Right lobe of liver (tissue), 6 donors: Measurements from ENCODE around the gene IQCF6. TPM values are rescaled to one million over a fixed set of nuclear protein-coding genes. Genes with fewer than 3 reads are reported as not detected.

Experiments used
- ATAC-seq, 4 donors: fragments of 200-7000 bp; cut with Tn5 transposase; one replicate each; pipeline ENCODE4 v1.9.1; 2020; ENCODE audit warnings: mild to moderate bottlenecking in 4 of 4, moderate library complexity in 4 of 4
- DNase-seq, 3 donors: peaks; one replicate each; pipeline ENCODE4 v3.0.0-alpha.2; 2020
- H3K27ac ChIP-seq, 3 donors: fragments of 200-600 bp; one replicate each; pipeline ENCODE4 v1.8.0; 2022
- H3K27me3 ChIP-seq, 2 donors: fragments of 200-600 bp; one replicate each; pipeline ENCODE4 v1.8.0; 2022
- H3K36me3 ChIP-seq, 4 donors: fragments of 200-600 bp; sonication (generic) in 1 of 4; one replicate each; pipeline versions ENCODE4 v1.5.1 to v1.8.0; 2017 to 2022; ENCODE audit warnings: control low read depth in 1 of 4
- H3K4me1 ChIP-seq, 4 donors: fragments of 200-600 bp; sonication (generic) in 1 of 4; one replicate each; pipeline versions ENCODE4 v1.5.1 to v1.8.0; 2017 to 2022; ENCODE audit warnings: control low read depth in 1 of 4
- H3K4me3 ChIP-seq, 3 donors: fragments of 200-600 bp; one replicate each; pipeline ENCODE4 v1.8.0; 2022
- H3K9me3 ChIP-seq, 4 donors: fragments of 200-600 bp; sonication (generic) in 1 of 4; one replicate each; pipeline versions ENCODE4 v1.5.1 to v1.8.0; 2017 to 2022; ENCODE audit warnings: control low read depth in 1 of 4
- POLR2A ChIP-seq: fragments of 450-650 bp; IDR thresholded peaks from one replicate; pipeline ENCODE4 v1.6.1; 2017; ENCODE audit warnings: antibody characterized with exemption, mild to moderate bottlenecking
- WGBS: methylation state at CpG from one replicate; pipeline ENCODE4 v1.1.6; 2018; ENCODE audit warnings: low coverage, low lambda C conversion rate; ENCODE audit not compliant: insufficient coverage; ENCODE audit errors: missing lambda C conversion rate; 5-methylcytosine and 5-hydroxymethylcytosine counted together
- intact Hi-C, 2 donors: fragments of 100-400 bp; cut with DNase I; formaldehyde crosslinking; loops; one replicate each; pipeline versions ENCODE4 v1.11.2 to v1.14.1; 2022
- total RNA-seq, 6 experiments: library from RNA; depleted of rRNA in 2 of 6; stranded (reverse); fragments of >200 nt in 2 of 6; fragmentation: NEBNext Ultra II Directional in 3 of 6; extraction: Animal tissue kit (Norgen Biotek cat#: 25700) in 3 of 6; gene quantifications; one replicate each; pipeline versions ENCODE4 v1.1.0 to v1.2.4, GENCODE V29; 2016 to 2023
- TF ChIP-seq, protein P1 (sequence below), 4 donors: fragments of 200-600 bp in 3 of 4; fragments of 450-650 bp in 1 of 4; IDR thresholded peaks; one replicate each; pipeline versions ENCODE4 v1.5.1 to v1.8.0; 2016 to 2022; ENCODE audit warnings: antibody characterized with exemption in 4 of 4, mild to moderate bottlenecking in 2 of 4
- donor health status: DM: no; HTN: yes; CAD: no.
- donor health status: DM: no; HTN: no; CAD: no.
- donor health status: DM: no; HTN: no; CAD: no.
- donor health status: DM: no; HTN: yes; CAD: no.
- donor health status: DM: no; HTN: yes; CAD: no.

Gene IQCF6
- total RNA-seq, 6 experiments from 2014 or later = not detected

DNA sequence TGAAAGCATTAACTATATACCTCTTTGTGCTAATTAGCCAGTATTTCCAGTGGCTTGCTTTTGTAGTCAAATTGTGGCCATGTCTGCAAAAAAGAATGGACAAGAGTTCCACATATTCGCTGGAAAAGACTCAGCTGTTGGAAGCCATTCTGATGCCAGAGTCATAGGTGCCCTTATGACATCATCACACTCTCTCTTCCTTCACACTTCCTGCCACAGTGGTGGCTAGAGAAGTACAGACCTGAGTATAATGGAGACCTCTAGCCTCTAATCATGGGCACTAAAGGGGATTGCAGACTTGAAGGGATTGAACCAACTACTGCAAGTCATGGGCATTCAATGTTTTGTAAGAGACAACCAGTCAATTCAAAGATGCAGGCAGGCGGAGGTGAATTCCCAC lies 38.3 kb upstream of the IQCF6 start:
- no peak for DNase-seq
- no peak overlapping the region for H3K4me3 ChIP-seq
- no peaks in the 10 kb centered on the region for H3K36me3 ChIP-seq
- no peak for TF ChIP-seq POLR2A
- TF ChIP-seq, protein P1, sequence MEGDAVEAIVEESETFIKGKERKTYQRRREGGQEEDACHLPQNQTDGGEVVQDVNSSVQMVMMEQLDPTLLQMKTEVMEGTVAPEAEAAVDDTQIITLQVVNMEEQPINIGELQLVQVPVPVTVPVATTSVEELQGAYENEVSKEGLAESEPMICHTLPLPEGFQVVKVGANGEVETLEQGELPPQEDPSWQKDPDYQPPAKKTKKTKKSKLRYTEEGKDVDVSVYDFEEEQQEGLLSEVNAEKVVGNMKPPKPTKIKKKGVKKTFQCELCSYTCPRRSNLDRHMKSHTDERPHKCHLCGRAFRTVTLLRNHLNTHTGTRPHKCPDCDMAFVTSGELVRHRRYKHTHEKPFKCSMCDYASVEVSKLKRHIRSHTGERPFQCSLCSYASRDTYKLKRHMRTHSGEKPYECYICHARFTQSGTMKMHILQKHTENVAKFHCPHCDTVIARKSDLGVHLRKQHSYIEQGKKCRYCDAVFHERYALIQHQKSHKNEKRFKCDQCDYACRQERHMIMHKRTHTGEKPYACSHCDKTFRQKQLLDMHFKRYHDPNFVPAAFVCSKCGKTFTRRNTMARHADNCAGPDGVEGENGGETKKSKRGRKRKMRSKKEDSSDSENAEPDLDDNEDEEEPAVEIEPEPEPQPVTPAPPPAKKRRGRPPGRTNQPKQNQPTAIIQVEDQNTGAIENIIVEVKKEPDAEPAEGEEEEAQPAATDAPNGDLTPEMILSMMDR (IDR thresholded peaks at IDR 0.05) = no peak
- no peaks in the 10 kb centered on the region for H3K9me3 ChIP-seq
- no peak overlapping the region for H3K27ac ChIP-seq
- no peak for ATAC-seq
- no peaks in the 10 kb centered on the region for H3K4me1 ChIP-seq
- 51% methylated on average over 2 of the region's 2 CpGs for WGBS
- intact Hi-C loops = no loop called here
- H3K27me3 ChIP-seq = no peaks in the 10 kb centered on the region

DNA sequence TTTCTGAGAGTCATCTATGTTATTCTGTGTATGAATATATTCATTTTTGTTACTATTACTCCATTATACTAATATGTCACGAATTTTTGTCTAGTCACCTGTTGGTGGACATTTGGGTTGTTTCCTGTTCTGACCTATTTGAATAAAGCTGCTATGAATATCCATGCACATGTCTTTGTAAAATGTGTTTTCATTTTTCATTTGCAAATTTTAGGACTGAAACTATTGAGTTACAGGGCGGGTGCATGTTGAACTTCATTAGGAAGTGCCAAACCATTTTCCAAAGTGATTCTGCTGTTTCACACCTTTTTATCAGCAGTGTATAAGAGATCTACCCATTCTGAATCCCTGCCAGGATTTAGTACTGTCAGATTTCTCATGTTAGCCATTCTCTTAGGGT lies 37.7 kb upstream of the IQCF6 start:
- intact Hi-C loops = no loop called here
- ATAC-seq (no peak), DNase-seq (no peak)
- 59% methylated on average over 2 of the region's 2 CpGs for WGBS
- no peaks in the 10 kb centered on the region for H3K36me3 ChIP-seq
- TF ChIP-seq POLR2A = no peak
- TF ChIP-seq, protein P1 (IDR thresholded peaks at IDR 0.05) = no peak
- H3K4me3 ChIP-seq = no peak overlapping the region
- no peaks in the 10 kb centered on the region for H3K27me3 ChIP-seq
- no peaks in the 10 kb centered on the region for H3K9me3 ChIP-seq
- no peak overlapping the region for H3K27ac ChIP-seq
- no peaks in the 10 kb centered on the region for H3K4me1 ChIP-seq

DNA sequence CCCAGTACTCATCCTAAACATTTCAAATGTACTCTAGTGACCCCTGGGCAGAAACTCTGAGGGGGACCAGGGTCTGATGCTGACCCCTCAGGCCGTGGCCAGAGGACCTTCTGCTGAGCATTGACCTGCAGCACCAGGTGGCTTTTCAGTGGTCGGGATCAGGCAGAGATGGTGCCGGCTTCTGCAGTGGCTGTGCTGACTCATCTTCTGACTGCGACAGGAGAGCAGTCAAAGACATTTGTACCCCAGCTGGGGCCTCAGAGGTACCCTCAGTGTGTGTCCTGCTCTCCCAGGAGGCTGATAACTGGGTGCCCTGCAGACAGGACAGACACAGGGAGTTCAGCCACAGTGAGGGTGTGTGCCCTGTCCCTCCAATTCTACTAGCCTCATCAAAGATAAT lies 36.6 kb upstream of the IQCF6 start:
- Histone ChIP-seq H3K27ac (no peak overlapping the region), H3K27me3 (no peaks in the 10 kb centered on the region), H3K9me3 (no peaks in the 10 kb centered on the region), H3K4me3 (no peak overlapping the region), H3K4me1 (no peaks in the 10 kb centered on the region), H3K36me3 (no peaks in the 10 kb centered on the region)
- 18% methylated on average over 3 of the region's 4 CpGs for WGBS
- intact Hi-C loops = no loop called here
- DNase-seq (no peak), ATAC-seq (no peak)
- TF ChIP-seq POLR2A = no peak
- TF ChIP-seq, protein P1 (IDR thresholded peaks at IDR 0.05) = no peak

DNA sequence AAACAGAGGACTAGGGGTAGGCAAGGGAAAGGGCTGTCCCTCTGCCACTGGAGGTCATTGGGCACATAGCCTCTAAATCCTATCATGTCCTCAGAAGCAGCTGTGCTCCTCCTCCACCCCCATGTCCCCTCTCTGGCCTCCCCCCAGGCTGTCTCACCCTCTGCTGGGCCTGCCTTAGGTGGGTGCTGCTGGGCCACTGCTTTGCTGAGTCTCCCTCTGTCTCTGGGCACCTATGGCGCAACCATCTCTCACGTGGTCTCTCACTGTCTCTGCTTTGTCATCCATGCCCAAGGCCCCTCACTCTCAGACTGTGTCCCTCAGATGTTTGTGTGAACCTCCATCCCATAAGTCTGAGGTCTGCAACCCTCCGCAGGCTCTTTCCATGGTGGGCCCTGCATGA lies 35.0 kb upstream of the IQCF6 start:
- WGBS = no CpG with 5 or more reads among the region's 3 CpGs
- H3K4me3 ChIP-seq = no peak overlapping the region
- H3K9me3 ChIP-seq = no peaks in the 10 kb centered on the region
- intact Hi-C loops = no loop called here
- no peaks in the 10 kb centered on the region for H3K4me1 ChIP-seq
- no peak overlapping the region for H3K27ac ChIP-seq
- TF ChIP-seq, protein P1 (IDR thresholded peaks at IDR 0.05) = no peak
- TF ChIP-seq POLR2A = no peak
- H3K36me3 ChIP-seq = no peaks in the 10 kb centered on the region
- no peaks in the 10 kb centered on the region for H3K27me3 ChIP-seq
- no peak for DNase-seq
- peak in 1 of 4 donors; percentile 11 for ATAC-seq

DNA sequence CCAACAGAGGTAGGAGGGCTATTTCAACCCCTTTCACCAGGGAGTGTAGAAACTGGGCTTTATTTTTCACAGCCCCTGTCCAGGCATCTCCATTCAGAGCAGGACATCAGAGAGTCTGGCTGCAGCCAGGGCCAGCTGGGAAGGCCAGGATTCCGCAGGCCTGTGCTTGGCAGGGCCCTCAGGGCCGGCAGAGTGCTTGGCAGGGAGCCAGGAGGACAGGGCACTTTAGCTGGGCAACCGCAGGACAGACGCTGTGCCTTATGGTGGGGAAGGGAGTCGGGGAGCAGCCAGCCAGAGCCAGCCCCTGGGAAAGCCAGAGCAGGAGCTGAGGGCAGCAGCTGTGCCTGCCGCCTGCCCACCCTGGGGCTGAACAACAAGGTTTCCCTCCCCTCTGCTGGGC lies 34.5 kb upstream of the IQCF6 start:
- H3K27me3 ChIP-seq = no peaks in the 10 kb centered on the region
- peak; percentile 52 to 83 (median 66) for ATAC-seq

More for the DNA sequence above, 34.5 kb upstream of the IQCF6 start:
- DNase-seq = peak; percentile 43 to 70 (median 67)
- no peak for TF ChIP-seq POLR2A
- TF ChIP-seq, protein P1 (IDR thresholded peaks at IDR 0.05) = no peak
- Histone ChIP-seq H3K27ac (no peak overlapping the region), H3K4me1 (no peaks in the 10 kb centered on the region), H3K4me3 (no peak overlapping the region), H3K36me3 (no peaks in the 10 kb centered on the region), H3K9me3 (no peaks in the 10 kb centered on the region)
- intact Hi-C loops = no loop called here
- WGBS = 60% methylated on average over 6 of the region's 6 CpGs
